ENCODE data around the gene MICAL3.

DNA sequence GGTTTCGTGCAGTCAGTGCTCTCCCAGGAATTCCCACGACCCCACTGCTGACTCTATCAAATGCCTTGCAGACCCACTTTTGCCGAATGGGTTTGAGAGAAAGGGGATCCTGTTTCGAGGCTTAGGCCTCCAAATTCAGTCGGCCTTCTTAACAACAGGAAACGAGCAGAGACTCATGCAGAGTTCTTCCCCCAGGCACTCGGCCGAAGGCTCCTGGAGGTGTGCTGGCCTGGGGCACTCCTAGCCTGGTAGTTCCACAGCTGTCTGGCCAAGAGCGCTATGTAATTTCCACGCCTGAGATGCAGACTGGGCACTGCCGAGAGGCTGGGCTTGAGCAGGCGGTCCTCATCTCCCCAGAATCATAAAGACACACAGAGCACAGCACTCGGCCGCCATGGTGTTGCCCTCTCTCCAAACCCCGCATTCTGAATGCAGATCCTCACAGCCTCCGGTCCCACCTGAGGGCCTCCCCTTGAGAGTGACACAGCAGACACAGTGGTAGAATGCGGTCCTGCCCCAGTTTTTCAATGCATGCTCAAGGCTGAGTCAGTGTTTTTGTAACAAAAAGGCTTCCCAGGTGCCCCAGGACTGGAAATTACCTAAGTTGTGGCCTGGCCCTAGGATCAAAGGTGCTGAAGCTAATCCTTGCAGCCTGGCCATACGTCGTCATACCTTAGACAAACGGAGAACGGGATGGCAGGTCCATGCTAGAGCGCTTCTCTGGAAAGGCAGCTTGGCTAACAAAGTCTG is 219.9 kb downstream of the MICAL3 start:
- TF ChIP-seq TCF7L2 (IDR thresholded peaks at IDR 0.05; ENCODE audit: low read depth, low read length), result no peak
- TF ChIP-seq, protein P1, sequence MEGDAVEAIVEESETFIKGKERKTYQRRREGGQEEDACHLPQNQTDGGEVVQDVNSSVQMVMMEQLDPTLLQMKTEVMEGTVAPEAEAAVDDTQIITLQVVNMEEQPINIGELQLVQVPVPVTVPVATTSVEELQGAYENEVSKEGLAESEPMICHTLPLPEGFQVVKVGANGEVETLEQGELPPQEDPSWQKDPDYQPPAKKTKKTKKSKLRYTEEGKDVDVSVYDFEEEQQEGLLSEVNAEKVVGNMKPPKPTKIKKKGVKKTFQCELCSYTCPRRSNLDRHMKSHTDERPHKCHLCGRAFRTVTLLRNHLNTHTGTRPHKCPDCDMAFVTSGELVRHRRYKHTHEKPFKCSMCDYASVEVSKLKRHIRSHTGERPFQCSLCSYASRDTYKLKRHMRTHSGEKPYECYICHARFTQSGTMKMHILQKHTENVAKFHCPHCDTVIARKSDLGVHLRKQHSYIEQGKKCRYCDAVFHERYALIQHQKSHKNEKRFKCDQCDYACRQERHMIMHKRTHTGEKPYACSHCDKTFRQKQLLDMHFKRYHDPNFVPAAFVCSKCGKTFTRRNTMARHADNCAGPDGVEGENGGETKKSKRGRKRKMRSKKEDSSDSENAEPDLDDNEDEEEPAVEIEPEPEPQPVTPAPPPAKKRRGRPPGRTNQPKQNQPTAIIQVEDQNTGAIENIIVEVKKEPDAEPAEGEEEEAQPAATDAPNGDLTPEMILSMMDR (IDR thresholded peaks at IDR 0.05), result no peak

All from Panc1 (cell line).